Gastroesophageal sphincter (tissue), 3 donors: Measurements from ENCODE around the gene LGALS4.

ENCODE experiments used
- POLR2A ChIP-seq, 2 donors: fragments of 450-650 bp; IDR thresholded peaks; one replicate each; pipeline ENCODE4 v1.6.1; 2017; ENCODE audit warnings: antibody characterized with exemption in 2 of 2, mild to moderate bottlenecking in 2 of 2, moderate library complexity in 1 of 2
- POLR2AphosphoS5 ChIP-seq: sonication (generic); formaldehyde crosslinking; IDR thresholded peaks from one replicate; pipeline ENCODE4 v1.6.1; 2017; ENCODE audit warnings: antibody characterized with exemption
- TF ChIP-seq, protein P1 (sequence below), 4 experiments: fragments of 200-600 bp in 2 of 4; fragments of 450-650 bp in 2 of 4; sonication (generic) in 1 of 4; IDR thresholded peaks; one replicate each; pipeline ENCODE4 v1.5.1; 2017 to 2019; ENCODE audit warnings: antibody characterized with exemption in 4 of 4, mild to moderate bottlenecking in 2 of 4, moderate library complexity in 2 of 4

DNA sequence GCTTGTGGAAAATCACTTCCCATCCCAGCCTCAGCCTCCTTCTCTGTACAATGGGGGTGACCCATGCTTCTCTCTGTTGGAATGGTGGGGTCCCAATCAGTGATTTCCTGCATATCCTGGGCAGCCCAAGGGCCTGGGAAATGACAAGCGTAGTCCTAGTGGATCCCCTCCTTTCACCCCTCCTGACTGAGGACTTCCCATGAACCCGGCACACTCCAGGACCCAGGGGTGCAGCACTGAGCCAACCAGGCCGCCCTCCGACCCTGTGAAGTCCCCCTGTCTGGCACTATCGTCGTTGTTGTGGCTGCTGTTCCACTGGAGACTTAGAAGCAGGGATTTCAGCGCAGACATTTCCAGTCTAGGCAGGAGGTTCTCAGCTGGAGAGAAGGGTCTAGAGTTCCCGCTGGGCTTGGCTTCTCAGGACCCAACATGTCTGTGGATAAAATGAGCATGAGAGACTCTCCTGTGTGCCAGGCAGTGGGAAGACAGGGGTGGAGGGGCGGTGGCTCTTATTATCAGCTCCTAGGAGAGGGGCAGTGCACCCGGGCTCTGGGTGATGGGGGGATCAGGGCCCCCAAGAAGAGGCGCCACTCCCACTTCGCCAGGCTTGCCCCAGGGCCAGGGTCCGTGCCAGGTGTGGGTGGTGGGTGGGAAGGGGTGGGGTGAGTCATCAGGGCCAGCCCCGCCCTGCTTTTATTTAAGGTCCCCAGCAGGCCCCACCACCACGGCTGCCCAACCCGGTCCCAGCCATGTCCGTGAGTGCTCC is 24.1 kb downstream of the LGALS4 start, which contains the start of gene LGALS7B:
- TF ChIP-seq POLR2A (IDR thresholded peaks at IDR 0.05) (no peak), POLR2AphosphoS5 (no peak)
- TF ChIP-seq, protein P1, sequence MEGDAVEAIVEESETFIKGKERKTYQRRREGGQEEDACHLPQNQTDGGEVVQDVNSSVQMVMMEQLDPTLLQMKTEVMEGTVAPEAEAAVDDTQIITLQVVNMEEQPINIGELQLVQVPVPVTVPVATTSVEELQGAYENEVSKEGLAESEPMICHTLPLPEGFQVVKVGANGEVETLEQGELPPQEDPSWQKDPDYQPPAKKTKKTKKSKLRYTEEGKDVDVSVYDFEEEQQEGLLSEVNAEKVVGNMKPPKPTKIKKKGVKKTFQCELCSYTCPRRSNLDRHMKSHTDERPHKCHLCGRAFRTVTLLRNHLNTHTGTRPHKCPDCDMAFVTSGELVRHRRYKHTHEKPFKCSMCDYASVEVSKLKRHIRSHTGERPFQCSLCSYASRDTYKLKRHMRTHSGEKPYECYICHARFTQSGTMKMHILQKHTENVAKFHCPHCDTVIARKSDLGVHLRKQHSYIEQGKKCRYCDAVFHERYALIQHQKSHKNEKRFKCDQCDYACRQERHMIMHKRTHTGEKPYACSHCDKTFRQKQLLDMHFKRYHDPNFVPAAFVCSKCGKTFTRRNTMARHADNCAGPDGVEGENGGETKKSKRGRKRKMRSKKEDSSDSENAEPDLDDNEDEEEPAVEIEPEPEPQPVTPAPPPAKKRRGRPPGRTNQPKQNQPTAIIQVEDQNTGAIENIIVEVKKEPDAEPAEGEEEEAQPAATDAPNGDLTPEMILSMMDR (IDR thresholded peaks at IDR 0.05) = no peak
